Measurements from ENCODE around the gene TRMT2A. TPM values are rescaled to one million over a fixed set of nuclear protein-coding genes. Genes with fewer than 3 reads are reported as not detected.

The TRMT2A gene
- total RNA-seq, 1 experiment from 2014 or later, result 43.4 TPM

DNA sequence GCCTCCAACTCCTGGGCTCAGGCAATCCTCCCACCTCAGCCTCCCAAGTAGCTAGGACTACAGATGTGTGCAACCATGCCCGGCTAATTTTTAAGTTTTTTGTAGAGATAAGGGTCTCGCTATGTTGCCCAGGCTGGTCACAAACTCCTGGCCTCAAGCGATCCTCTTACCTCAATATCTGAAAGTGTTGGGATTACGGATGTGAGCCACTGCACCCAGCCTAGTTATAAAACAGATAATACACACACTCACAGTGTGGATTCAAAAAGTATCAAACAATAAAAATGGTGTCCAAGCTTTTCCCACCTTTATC lies 34.2 kb upstream of the TRMT2A start:
- no peak for DNase-seq
- H3K36me3 ChIP-seq, result no peaks in the 10 kb centered on the region
- H3K4me3 ChIP-seq, result no peak overlapping the region
- no peaks in the 10 kb centered on the region for H3K9me3 ChIP-seq
- H3K27me3 ChIP-seq, result no peaks in the 10 kb centered on the region

DNA sequence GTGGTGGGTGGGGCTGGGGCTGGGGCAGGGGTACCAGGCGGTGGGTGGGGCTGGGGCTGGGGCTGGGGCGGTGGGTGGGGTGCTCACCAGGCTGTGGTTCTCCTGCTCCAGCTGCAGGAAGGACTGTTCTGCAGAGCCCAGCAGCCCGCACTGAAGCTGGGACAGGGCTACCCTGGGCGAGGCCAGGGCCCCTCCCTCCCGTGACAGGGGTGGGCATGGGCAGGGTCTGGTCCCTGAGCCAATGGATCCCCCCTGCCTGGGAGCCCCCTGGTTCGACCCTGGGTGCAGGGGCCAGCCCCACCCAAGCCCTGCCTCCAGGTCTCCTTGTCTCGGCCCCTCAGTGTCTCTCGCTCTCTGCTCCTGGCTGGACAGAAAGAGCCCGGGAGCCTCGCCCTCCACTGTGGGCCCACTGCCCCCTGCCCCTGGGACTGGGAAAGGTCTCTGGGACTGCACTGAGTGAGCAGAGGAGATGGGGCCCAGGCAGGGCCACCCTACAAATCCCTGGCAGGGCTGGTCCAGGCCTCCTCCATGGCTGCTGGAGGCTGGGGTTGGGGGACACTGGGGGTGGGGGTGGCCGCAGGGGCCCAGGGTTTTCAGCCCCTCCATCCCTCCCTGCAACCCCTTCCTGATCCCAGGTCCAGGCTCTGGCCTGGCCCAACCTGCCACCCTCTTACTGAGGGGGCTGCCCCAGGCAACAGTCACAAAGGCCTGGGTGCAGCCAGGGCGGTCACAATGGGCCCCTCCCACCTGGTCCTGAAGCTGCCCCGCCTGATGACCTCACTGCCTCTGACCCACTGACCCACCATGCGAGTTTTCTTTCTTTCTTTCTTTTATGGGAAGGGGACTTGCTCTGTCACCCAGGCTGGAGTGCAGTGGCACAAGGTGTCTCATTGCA lies 33.6 kb upstream of the TRMT2A start, which contains the start of gene CCDC188:
Gene CCDC188 (minus strand): TSS at position 675 of the 895 bp plus-strand sequence. CDS start 69 bp downstream, at position 606.
- Histone ChIP-seq H3K36me3 (no peaks in the 10 kb centered on the region), H3K27me3 (no peaks in the 10 kb centered on the region), H3K9me3 (no peaks in the 10 kb centered on the region), H3K4me3 (no peak within 1 kb of the TSS)
- DNase-seq, result no peak

DNA sequence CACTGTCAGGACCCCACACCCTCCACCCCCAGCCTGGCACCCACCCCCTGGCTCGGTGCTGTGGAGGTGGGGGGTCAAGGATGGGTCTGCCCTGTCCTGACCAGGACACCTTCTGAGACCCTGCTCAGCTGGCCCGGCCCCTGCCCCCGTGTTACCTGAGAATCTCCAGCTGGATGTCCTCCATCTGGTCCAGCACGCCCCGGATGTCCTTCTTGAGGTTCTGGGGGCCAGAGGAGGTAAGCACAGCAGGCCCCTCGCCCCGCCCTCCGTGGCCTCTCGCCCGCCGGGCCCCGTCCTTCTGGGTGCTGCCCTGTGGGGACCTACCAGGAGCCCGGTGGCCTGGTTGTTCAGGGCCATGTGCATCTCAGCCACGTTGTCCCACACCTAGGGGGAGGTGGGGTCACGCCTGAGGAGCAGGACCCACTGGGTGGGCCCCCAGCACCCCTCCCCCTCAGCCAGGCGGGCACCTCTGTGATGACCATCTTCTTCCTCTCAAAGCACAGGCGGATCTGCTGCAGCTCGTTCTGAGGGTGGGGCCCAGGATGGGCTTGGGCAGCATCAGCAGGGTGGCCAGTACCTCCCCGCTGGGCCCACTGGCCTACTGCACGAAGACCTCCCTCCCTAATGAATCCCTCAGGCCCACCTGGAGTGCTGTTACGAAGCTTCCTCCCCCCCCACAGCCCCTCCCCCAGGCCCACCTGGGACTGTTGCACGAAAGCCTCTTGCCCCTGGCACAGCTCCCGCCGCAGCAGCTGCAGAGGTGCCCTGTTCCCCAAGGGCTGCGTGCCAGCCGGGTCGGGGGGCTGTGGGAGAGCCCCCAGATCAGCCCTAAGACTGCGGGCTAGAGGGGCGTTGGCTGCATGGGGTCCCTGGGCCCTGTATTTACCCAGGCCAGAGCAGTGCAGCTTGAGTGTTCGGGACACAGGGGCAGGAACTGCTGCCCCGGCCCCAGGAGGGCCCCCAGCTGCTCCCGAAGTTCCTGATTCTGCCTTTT lies 32.5 kb upstream of the TRMT2A start:
- H3K36me3 ChIP-seq, result no peaks in the 10 kb centered on the region
- no peaks in the 10 kb centered on the region for H3K27me3 ChIP-seq
- no peak for DNase-seq
- no peaks in the 10 kb centered on the region for H3K9me3 ChIP-seq
- no peak overlapping the region for H3K4me3 ChIP-seq

DNA sequence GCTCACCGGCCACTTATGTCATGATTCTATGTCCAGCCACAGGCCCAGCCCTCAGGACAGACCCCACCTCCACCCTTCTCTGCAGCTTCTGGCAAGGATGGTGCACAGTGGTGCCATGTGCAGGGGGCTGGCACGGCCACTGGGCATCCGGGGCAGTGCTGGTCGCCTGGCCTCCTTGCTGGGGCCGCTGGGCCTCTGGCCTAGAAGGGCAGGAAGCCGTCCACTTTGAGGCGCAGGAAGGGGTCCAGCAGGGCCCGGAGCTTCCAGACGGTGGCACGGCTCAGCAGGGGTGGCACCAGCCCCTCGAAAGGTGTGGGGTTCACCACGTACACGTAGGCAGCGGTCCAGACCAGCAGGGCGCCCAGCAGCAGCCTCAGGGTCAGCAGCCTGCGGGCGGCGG lies 31.4 kb upstream of the TRMT2A start:
- H3K27me3 ChIP-seq, result no peaks in the 10 kb centered on the region
- no peaks in the 10 kb centered on the region for H3K36me3 ChIP-seq
- H3K4me3 ChIP-seq, result no peak overlapping the region
- no peaks in the 10 kb centered on the region for H3K9me3 ChIP-seq
- DNase-seq, result no peak

DNA sequence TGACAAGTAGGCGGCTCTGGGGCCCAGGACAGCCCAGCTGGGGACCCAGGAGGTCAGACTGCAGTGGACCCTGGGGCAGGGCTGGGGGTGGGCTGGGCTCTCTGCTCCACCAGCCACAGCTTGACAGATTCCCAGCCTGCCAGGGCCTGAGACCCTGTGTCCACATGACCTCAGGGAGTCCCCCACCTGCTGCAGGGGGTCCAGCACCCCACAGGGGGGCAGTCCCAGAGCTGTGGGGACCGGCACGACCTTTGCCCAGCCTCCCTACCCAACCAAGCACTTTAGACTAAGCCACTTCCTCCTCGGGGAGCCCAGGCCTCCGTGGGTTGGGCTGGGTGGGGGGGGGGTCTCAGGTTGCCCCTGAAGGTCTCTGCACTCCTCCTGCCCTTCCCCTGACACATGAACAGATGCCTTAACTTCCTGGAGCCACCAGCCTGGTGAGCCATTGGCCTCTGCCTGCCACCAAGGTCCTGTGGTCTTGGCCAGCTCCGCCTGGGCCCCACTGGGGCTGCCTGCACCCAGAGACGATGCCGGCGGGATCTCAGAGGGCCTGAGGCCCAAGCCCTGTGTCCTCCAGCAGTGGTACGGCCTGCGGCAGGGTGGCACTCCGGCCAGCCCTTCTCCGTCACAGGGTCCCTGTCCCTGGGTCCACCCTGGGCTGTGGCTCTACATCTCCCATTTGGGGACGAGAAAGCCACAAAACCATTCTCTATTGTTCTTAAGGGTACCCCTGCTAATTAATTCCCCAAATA lies 30.4 kb upstream of the TRMT2A start:
- Histone ChIP-seq H3K9me3 (no peaks in the 10 kb centered on the region), H3K36me3 (no peaks in the 10 kb centered on the region), H3K27me3 (no peaks in the 10 kb centered on the region), H3K4me3 (no peak overlapping the region)
- no peak for DNase-seq

DNA sequence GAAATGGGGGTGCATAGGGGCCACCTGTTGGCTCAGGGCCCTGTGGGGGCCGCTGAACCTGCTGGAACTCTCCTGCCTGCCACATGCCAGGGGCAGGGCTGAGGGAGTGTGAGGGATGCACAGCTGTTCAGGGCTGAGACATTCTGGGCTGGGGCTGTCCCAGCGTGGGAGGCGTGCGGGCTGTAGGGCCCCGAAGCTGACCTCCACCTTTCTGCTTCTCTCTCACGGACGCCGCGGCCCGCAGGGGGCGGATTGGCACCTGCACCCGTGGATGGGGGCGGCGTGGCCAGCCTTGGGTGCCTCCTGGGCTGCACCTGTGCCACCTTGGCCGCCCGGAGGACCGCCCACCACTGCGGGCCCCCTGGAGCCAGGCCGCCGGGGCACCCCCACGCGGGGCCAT lies 29.8 kb upstream of the TRMT2A start:
- Histone ChIP-seq H3K9me3 (no peaks in the 10 kb centered on the region), H3K36me3 (no peaks in the 10 kb centered on the region), H3K4me3 (no peak overlapping the region), H3K27me3 (no peaks in the 10 kb centered on the region)
- DNase-seq, result no peak

DNA sequence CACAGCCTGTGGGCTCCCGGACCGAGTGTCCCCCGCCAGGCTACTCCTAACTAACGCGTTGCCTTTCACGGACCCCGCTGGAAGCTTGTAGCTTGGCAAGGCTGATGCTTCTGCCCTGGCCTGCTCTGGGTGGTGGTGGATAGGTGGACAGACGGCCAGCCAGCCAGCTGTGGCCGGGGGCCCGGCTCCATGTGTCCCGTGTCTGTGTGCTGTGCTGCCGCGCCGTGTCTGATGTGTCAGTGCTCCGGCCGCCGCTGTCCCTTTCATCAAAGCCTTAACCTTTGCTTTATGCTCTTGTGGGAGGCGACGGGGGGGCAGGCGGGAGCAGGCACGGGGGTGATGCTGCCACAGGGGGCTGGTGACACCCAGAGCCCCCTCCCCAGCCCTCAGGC lies 28.8 kb upstream of the TRMT2A start:
- H3K4me3 ChIP-seq, result no peak overlapping the region
- no peaks in the 10 kb centered on the region for H3K9me3 ChIP-seq
- DNase-seq, result no peak
- no peaks in the 10 kb centered on the region for H3K36me3 ChIP-seq
- no peaks in the 10 kb centered on the region for H3K27me3 ChIP-seq

DNA sequence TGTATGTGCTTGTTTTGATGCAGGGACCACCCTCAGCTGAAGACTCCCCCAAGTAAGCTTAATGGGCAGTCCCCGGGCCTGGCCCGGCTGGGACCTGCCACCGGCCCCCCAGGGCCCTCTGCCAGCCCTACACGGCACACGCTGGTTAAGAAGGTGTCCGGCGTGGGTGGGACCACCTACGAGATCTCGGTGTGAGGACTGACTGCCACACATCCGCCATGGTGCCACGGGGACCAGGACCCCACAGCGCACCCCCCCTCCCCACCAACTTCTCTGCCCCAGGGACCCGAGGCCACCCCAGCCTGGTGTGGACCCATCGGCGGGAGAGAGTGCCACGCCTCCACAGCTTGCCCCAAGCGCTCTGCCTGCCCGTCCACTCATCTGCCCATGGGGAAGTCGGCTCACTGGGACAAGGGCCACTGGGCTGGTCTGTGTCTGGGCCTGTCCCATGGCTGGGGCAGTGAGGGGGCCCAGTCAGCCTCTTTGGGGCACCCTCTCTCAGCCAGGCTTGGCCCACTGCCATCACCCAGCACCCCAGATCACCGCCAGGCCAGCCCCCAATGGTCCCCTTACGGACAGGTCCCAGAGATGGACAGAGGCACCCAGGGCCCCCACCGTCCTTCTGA lies 28.3 kb upstream of the TRMT2A start:
- no peaks in the 10 kb centered on the region for H3K27me3 ChIP-seq
- peaks cover 2% of the 10 kb centered on the region; the same call in 1 of the 2 replicates for H3K36me3 ChIP-seq
- H3K9me3 ChIP-seq, result no peaks in the 10 kb centered on the region
- no peak for DNase-seq
- no peak overlapping the region for H3K4me3 ChIP-seq

DNA sequence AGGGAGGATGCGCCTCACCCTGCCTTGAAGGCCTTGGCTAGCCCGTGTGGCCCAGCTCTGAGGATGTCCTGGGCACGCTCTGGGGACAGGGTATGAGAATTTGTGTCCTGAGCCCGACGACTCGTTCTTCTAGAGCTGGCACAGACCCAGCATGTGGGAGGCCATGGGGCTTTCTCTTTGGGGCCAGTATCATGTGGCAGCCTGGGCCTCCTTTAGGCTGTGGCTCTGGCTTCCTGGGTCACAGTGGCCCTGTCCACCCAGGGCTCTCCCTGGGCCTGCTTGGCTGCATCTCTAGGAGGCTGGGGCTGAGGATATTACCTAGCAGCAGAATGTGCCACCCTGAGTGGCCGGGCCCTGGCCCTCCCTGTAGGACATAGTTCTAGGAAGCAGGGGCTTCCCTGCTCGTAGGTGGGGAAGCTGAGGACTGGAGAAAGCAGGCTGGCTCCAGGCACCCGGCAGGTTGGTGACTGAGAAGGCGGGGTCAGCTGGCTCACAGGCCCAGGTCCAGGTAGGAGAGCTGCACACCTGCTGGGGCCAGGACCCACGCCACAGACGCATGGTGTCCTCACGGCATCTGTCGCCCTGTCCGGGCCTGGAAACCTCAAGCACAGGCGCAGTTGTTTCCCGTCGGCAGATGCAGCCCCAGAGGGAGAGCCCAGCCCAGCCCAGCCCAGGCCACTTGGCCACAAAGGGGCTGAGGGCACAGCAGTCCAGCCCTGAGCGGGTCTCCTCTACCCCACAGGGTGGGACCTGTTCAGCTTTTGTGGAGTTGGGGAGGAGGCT lies 27.0 kb upstream of the TRMT2A start:
- no peak for DNase-seq
- no peak overlapping the region for H3K4me3 ChIP-seq
- H3K36me3 ChIP-seq, result peaks cover 5% of the 10 kb centered on the region
- H3K9me3 ChIP-seq, result no peaks in the 10 kb centered on the region
- no peaks in the 10 kb centered on the region for H3K27me3 ChIP-seq

DNA sequence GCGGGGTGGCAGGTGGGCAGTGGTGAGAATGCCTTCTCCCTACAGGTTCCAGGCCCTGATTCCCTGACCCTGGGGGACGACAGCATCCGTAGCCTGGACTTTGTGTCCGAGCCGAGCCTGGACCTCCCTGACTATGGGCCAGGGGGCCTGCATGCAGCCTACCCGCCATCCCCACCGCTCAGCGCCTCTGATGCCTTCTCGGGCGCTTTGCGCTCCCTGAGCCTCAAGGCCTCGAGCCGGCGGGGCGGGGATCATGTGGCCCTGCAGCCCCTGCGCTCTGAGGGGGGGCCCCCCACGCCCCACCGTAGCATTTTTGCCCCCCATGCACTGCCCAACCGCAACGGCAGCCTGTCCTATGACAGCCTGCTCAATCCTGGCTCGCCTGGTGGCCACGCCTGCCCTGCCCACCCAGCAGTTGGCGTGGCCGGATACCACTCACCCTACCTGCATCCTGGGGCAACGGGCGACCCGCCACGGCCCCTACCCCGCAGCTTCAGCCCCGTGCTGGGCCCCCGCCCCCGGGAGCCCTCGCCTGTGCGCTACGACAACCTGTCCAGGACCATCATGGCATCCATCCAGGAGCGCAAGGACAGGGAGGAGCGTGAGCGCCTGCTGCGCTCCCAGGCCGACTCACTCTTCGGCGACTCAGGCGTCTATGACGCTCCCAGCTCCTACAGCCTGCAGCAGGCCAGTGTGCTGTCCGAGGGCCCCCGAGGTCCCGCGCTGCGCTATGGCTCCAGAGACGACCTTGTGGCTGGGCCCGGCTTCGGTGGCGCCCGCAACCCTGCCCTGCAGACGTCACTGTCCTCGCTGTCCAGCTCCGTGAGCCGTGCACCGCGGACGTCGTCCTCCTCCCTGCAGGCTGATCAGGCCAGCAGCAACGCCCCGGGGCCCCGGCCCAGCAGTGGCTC lies 25.9 kb upstream of the TRMT2A start:
- Histone ChIP-seq H3K36me3 (peaks cover 5% of the 10 kb centered on the region), H3K9me3 (no peaks in the 10 kb centered on the region)

DNA sequence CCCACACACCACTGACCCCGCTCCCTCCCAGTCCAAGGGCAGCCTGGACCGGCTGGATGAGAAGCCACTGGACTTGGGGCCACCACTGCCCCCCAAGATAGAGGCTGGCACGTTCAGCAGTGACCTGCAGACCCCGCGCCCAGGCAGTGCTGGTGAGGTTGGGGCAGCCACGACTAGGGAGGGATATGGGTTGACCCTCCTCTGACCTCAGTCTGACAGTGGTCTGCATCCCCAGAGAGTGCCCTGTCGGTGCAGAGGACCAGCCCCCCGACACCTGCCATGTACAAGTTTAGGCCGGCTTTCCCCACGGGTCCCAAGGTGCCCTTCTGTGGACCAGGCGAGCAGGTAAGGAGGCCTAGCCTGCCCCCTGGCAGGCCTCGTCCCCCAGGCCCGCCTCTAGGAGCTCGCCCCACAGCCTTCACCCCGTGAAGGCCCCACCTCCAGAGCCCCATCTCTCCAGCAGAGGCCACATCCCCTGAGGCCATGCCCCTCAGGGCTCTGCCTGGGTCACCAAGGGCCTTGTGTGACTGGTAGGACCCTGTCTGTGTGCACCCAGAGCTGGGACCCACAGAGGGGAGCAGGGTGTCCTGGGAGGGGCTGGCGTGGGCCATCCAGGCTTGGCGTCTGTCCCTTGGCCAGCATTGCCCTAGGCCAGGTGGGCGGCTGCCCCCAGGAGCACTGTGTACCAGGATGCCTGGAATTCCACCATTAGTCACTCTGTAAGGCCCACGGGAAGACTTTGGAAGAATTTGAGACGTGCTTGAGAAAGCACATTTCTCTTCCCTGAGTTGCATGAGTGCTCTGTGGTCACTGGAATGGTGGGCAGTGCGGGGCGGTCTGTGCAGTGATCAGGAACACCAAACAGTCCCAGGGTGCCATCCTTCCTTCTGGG lies 24.4 kb upstream of the TRMT2A start:
- DNase-seq, result no peak
- Histone ChIP-seq H3K4me3 (no peak overlapping the region), H3K9me3 (no peaks in the 10 kb centered on the region), H3K36me3 (peaks cover 5% of the 10 kb centered on the region), H3K27me3 (no peaks in the 10 kb centered on the region)

More for the DNA sequence above, 25.9 kb upstream of the TRMT2A start:
- DNase-seq, result no peak
- Histone ChIP-seq H3K27me3 (no peaks in the 10 kb centered on the region), H3K4me3 (no peak overlapping the region)

DNA sequence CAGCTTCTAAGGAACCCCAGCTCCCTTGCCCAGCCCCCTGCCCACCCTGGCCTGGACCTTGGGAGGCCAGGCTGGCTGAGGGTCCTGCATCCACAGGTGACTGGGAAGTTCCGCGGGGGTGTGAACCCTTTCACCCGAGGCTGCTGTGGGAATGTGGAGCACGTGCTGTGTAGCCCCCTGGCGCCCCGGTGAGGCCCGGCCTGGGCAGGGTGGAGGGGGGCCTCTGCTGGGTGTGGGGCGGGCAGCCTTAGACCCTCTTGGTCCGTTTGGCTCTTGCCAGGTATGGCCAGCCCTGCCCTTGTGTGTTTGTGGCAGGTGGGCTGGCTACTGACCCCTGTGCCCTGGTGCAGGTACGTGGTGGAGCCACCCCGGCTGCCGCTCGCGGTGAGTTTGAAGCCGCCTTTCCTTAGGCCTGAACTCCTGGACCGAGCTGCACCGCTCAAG lies 23.5 kb upstream of the TRMT2A start:
- DNase-seq, result no peak
- Histone ChIP-seq H3K27me3 (no peaks in the 10 kb centered on the region), H3K4me3 (no peak overlapping the region), H3K36me3 (peaks cover 5% of the 10 kb centered on the region), H3K9me3 (no peaks in the 10 kb centered on the region)

DNA sequence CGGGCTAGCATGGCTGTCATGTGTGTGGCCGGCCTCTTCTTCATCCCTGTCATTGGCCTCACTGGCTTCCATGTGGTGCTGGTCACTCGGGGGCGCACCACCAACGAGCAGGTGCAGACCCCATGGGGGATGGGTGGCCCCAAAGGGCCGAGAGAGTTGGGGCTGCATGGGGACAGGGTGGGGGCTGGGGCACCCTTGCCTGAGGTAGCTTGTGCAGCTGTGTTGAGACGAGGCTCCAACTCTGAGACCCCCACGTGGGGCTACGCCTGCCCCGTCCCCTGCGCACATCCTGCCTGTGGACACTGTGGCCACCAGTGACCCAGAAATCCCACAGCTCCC lies 23.1 kb upstream of the TRMT2A start:
- Histone ChIP-seq H3K27me3 (no peaks in the 10 kb centered on the region), H3K36me3 (peaks cover 5% of the 10 kb centered on the region), H3K9me3 (no peaks in the 10 kb centered on the region), H3K4me3 (no peak overlapping the region)
- DNase-seq, result no peak

Measured in MG63 (cell line).